GM10266 (cell line): ENCODE results near the gene MIB1.
A peak's percentile ranks its signal among the peaks of the same experiment; 100 is the strongest.

Experiments used
- DNase-seq: peaks from one replicate; pipeline ENCODE4 v3.0.0; 2012; ENCODE audit errors: extremely low spot score
- CTCF ChIP-seq: IDR thresholded peaks from 2 replicates; pipeline ENCODE4 v1.5.1; 2012; ENCODE audit warnings: mild to moderate bottlenecking, low read depth; ENCODE audit not compliant: control insufficient read depth, insufficient read depth; ENCODE audit errors: missing control alignments

Gene MIB1

DNA sequence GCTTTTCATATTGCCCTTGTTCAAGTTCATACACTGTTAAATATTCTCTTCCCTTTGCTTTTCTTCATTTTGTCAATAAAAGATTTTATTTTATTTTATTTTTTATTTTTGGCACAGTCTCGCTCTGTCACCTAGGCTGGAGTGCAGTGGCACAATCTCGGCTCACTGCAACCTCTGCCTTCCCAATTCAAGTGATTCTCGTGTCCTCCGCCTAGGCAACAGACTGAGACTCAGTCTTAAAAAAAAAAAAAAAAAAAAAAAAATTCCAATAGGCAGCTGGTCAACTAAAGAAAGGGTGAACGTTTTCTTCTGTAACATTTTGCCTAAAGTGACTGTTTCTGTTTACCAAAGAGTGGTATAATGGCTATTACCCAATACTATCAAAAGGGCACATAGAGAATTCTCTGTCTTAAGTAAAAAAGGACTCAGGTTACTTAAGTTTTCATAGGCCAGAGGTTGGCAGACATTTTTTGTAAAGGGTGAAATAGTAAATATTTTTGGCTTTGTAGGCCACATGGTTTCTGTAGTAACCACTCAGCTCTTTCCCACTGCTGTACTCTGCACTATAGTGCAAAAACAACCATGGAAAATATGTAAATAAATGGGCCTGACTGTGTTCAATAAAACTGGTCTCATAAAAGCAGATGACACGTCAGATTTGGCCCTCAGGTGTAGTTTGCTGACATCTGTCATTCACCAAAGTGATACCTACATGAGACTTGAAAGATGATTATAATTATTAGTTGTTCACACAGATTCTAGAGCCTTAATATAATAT lies 113.4 kb downstream of the MIB1 start:
- no peak for DNase-seq
- no peak for TF ChIP-seq CTCF

GRCh38 chr18:21855432-21855831 lies 114.8 kb downstream of the MIB1 start:
- no peak for TF ChIP-seq CTCF
- DNase-seq, result no peak

- peak; percentile 9 for DNase-seq
- TF ChIP-seq CTCF, result no peak
These were observed 117.3 kb downstream of the MIB1 start for GRCh38 chr18:21857871-21858270.

DNA sequence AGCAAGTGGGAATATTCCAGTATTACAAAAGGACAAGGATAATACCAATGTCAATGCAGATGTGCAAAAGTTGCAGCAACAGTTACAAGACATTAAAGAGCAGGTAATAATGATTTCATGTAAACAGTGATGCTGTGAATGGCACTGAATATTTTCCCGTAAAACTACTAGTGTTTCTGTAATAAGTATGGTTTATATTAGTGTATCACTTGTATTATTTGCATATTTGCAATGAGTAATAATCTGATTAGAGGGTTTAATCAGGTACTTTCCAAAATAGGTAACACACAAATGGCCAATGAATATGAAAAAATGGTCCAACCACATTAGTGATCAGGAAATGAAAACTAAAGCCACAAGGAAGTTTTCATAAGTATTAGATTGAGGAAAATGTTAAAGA lies 118.0 kb downstream of the MIB1 start:
- no peak for DNase-seq
- TF ChIP-seq CTCF, result no peak

- no peak for DNase-seq
- no peak for TF ChIP-seq CTCF
These were observed 123.8 kb downstream of the MIB1 start for GRCh38 chr18:21864386-21864785.

GRCh38 chr18:21865043-21865442 lies 124.5 kb downstream of the MIB1 start:
- TF ChIP-seq CTCF, result no peak
- no peak for DNase-seq

DNA sequence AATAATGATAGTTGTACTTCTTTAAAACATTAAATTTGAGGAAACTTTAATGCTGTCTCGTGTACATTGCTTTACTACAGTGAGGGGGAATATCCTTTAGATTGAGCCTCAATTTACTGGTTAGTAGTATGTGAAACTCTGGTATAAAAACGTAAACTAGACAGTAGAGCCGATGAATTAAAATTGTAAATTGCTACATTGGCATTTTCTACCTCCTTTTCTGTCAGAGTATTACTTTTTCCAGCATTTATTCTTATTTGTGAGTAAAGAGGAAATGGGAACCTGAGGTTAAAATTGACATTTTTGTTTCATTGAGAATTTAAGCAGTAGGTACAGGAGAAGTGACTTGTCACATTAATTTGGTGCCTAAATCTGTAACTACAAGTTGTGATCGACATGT lies 128.2 kb downstream of the MIB1 start:
- no peak for DNase-seq
- TF ChIP-seq CTCF, result no peak
